ENCODE data around the gene ZFAND3.

GRCh38 chr6:38154731-38155130 is 335.2 kb downstream of the ZFAND3 start:
- TF ChIP-seq CTCF (optimal IDR thresholded peaks at IDR 0.05 in 1 of 3, IDR thresholded peaks at IDR 0.05 in 1 of 3, conservative IDR thresholded peaks at IDR 0.05 in 1 of 3; ENCODE audit: extremely low read depth in 1 of 3, insufficient read depth in 2 of 3, low read length in 3 of 3) (no peak), EZH2 (IDR thresholded peaks at IDR 0.05; ENCODE audit: low read length) (no peak)

All from keratinocyte (primary cell).